SK-N-SH (cell line): ENCODE measurements around the gene RBMS3.

Experiments
- CTCF ChIP-seq: fragments of 200-600 bp; sonication (generic); IDR thresholded peaks from 2 replicates; pipeline ENCODE4 v1.6.1; 2017; ENCODE audit warnings: antibody characterized with exemption, mild to moderate bottlenecking, moderate library complexity
- EP300 ChIP-seq, 2 experiments: IDR thresholded peaks; 2 replicates each; pipeline versions ENCODE4 v1.4.0 to v1.6.1; 2012; ENCODE audit warnings: borderline replicate concordance in 1 of 2, low read depth in 1 of 2, low read length in 1 of 2
- FOXM1 ChIP-seq: IDR thresholded peaks from 2 replicates; pipeline ENCODE4 v1.4.0; 2012; ENCODE audit warnings: low read depth, mild to moderate bottlenecking
- GABPA ChIP-seq: IDR thresholded peaks from 2 replicates; pipeline ENCODE4 v1.4.0; 2012; ENCODE audit warnings: low read depth, mild to moderate bottlenecking
- GATA2 ChIP-seq: sonication (generic); formaldehyde crosslinking; IDR thresholded peaks from 2 replicates; pipeline ENCODE4 v1.5.0; 2020; ENCODE audit warnings: mild to moderate bottlenecking, missing genetic modification reagents
- NRF1 ChIP-seq: IDR thresholded peaks from 2 replicates; pipeline ENCODE4 v1.6.1; 2012; ENCODE audit warnings: low read depth, mild to moderate bottlenecking, low read length
- PBX3 ChIP-seq: IDR thresholded peaks from 2 replicates; pipeline ENCODE4; 2012
- RCOR1 ChIP-seq: fragments of 150-350 bp; IDR thresholded peaks from 2 replicates; pipeline ENCODE4 v1.6.1; 2017; ENCODE audit warnings: antibody characterized with exemption, low read length
- SMC3 ChIP-seq: IDR thresholded peaks from 2 replicates; pipeline ENCODE4 v1.6.1; 2012; ENCODE audit warnings: low read depth, low read length, improper control_type of control experiment
- TCF12 ChIP-seq: IDR thresholded peaks from 2 replicates; pipeline ENCODE4 v1.4.0; 2012

- TF ChIP-seq CTCF: no peak
- no peak for TF ChIP-seq RCOR1
- TF ChIP-seq SMC3: no peak
- no peak for TF ChIP-seq FOXM1
- no peak for TF ChIP-seq EP300 (IDR thresholded peaks at IDR 0.05; ENCODE audit: borderline replicate concordance in 1 of 2, low read depth in 1 of 2, low read length in 1 of 2)
- no peak for TF ChIP-seq PBX3
- no peak for TF ChIP-seq NRF1
- no peak for TF ChIP-seq GABPA
- no peak for TF ChIP-seq TCF12
- no peak for TF ChIP-seq GATA2
Observed at GRCh38 chr3:29755416-29755815, 474.5 kb downstream of the RBMS3 start.
